ENCODE measurements around the gene CACTIN. TPM values are rescaled to one million over a fixed set of nuclear protein-coding genes. Genes with fewer than 3 reads are reported as not detected.

The CACTIN gene
- total RNA-seq, 3 donors from 2014 or later = 21.8 to 30.5 (median 27.5) TPM

DNA sequence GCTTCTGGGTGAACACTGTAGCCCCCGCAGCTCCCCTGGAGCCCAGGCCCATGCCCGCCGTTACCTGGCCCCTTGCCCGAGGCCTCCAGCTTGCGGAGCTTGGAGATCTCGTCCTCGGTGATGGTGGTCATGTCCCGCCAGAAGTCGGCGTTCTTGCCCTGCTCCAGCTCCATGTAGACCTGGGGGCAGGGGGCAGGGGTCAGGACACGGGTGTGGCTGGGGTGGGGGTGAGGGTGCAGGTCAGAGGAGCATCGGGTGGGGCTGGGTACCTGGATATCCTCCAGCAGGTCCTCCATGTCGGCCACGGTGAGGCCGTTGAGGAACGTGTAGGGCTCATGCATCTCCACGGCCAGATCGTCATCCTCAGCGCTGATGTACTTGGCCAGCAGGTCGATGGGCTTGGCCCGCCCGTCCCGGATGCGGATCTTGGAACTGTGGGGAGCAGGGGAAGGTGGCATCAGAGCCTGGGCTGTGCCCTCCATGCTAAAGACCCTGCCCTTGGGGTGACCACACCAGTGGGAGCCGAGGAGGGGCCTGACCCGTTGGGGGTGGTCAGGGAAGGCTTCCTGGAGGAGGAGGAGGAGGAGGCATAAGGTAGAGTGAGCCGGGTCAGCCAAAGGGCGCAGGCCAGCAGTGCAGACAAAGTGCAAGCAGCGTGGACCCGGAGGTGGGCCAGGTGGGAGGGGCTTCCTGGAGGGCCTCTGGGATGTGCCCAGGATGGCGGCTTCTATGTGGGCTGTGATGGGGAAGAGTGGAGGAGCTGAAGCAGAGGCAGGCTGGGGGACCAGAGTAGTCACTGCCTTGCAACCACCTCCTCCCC lies 7.6 kb downstream of the CACTIN start:
- TF ChIP-seq, protein P1, sequence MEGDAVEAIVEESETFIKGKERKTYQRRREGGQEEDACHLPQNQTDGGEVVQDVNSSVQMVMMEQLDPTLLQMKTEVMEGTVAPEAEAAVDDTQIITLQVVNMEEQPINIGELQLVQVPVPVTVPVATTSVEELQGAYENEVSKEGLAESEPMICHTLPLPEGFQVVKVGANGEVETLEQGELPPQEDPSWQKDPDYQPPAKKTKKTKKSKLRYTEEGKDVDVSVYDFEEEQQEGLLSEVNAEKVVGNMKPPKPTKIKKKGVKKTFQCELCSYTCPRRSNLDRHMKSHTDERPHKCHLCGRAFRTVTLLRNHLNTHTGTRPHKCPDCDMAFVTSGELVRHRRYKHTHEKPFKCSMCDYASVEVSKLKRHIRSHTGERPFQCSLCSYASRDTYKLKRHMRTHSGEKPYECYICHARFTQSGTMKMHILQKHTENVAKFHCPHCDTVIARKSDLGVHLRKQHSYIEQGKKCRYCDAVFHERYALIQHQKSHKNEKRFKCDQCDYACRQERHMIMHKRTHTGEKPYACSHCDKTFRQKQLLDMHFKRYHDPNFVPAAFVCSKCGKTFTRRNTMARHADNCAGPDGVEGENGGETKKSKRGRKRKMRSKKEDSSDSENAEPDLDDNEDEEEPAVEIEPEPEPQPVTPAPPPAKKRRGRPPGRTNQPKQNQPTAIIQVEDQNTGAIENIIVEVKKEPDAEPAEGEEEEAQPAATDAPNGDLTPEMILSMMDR (IDR thresholded peaks at IDR 0.05) = no peak
- TF ChIP-seq POLR2AphosphoS5 (IDR thresholded peaks at IDR 0.05) = no peak
- TF ChIP-seq POLR2A (IDR thresholded peaks at IDR 0.05) = no peak
- Histone ChIP-seq H3K27ac (no peak overlapping the region), H3K36me3 (no peaks in the 10 kb centered on the region), H3K27me3 (no peaks in the 10 kb centered on the region), H3K9me3 (no peaks in the 10 kb centered on the region), H3K4me3 (no peak overlapping the region), H3K4me1 (no peaks in the 10 kb centered on the region)
- intact Hi-C loops (cut with DNase I; ENCODE audit: low total_unique reads) = loop anchor here (5.0 kb wide), 1 partner anchor 72 kb away; no protein-coding TSS in a partner anchor
- DNase-seq (ENCODE audit: low spot score in 2 of 2) = no peak

DNA sequence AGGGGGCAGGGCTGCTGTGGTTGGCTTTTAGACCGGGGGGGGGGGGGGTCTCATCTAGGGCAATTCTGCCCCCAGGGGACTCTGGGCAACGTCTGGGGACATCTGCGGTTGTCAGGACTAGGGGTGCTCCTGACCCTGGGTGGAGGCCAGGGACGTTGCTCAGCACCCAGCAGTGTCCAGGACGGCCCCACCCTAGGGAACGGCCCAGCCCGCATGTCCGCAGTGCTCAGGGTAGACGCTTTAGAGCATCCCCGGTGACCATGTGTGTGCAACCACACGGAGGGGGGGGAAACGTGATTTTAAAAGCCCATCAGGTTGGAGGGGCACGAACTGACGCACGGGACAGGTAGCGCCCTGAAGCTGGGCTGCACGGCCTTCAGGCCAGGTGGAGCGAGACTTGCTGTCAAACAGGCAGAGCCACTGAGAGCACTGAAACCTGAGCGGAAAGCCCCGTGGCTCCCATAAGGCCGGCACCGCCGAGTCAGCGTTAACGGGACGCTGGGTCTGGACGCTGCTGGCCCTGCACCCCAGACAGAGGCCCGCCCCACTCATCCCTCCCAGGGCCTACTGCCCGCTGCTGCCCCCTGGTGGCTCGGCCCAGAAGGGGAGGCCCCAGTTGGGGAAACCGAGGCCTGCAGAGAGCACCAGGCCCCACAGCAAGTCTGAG lies 8.3 kb downstream of the CACTIN start:
- Histone ChIP-seq H3K4me1 (no peaks in the 10 kb centered on the region), H3K9me3 (no peaks in the 10 kb centered on the region), H3K27ac (no peak overlapping the region), H3K4me3 (peak overlapping the region in 1 of 3 donors; percentile 39), H3K27me3 (no peaks in the 10 kb centered on the region), H3K36me3 (peaks cover 4% of the 10 kb centered on the region)
- TF ChIP-seq, protein P1 (IDR thresholded peaks at IDR 0.05) = peak; percentile 82 to 93 (median 84)
- TF ChIP-seq POLR2AphosphoS5 (IDR thresholded peaks at IDR 0.05) = no peak
- intact Hi-C loops (cut with DNase I; ENCODE audit: low total_unique reads) = loop anchor here (5.0 kb wide), 1 partner anchor 71 kb away; no protein-coding TSS in a partner anchor
- DNase-seq (ENCODE audit: low spot score in 2 of 2) = no peak

DNA sequence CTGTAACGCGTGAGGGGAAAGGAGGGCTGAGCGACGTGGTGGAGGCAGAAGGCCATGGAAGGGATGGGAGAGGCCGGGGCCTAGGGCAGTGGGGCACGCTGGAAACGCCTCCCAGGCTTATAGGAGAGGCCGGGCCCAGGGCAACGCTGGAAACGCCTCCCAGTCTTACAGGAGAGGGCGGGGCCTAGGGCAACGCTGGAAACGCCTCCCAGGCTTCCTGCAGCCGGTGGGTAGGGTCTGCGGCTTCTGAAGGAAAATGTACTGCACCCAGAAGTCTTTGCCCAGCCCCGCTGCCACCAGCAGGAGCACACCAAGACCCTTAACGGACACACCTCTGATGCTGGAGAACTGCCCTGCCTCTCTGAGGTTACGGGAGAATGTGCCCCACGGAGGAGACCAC lies 9.1 kb downstream of the CACTIN start:
- intact Hi-C loops (cut with DNase I; ENCODE audit: low total_unique reads) = loop anchor here (5.0 kb wide), 1 partner anchor 70 kb away; no protein-coding TSS in a partner anchor
- H3K9me3 ChIP-seq = no peaks in the 10 kb centered on the region
- TF ChIP-seq POLR2A (IDR thresholded peaks at IDR 0.05) (no peak), POLR2AphosphoS5 (IDR thresholded peaks at IDR 0.05) (no peak)
- TF ChIP-seq, protein P1 (IDR thresholded peaks at IDR 0.05) = no peak
- H3K4me1 ChIP-seq = no peaks in the 10 kb centered on the region
- H3K36me3 ChIP-seq = peaks cover 9% of the 10 kb centered on the region
- H3K27ac ChIP-seq = no peak overlapping the region
- DNase-seq (ENCODE audit: low spot score in 2 of 2) = no peak
- no peaks in the 10 kb centered on the region for H3K27me3 ChIP-seq
- H3K4me3 ChIP-seq = no peak overlapping the region

DNA sequence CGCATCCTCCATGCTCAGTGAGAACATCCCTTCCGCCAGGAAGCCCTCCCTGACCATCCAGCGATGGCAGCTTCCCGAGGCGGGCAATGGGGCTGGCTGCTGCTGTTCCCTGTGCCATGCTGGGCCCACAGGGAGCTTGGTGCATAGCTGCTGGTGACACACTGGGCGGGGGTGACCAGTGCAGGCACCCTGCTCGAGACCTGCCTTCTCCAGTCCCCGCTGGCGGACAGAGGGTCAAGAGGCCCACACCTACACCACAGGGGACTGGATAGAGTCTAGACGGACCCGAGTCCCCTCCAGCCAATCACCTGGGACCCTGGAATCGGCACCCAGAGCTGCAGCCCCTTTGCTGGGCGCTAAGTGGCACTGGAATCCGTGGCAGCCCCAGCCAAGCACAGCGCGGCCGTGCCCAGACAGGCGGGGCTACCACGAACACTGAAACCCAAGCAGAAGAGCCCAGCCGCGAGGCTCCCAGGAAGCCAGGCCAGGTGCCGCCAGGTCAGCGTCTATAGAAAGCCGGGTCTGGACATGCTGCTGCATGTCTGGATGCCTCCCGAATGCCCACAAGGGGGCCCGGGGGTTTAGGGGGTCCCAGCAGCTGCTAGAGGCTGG lies 11.0 kb downstream of the CACTIN start:
- Histone ChIP-seq H3K9me3 (no peaks in the 10 kb centered on the region), H3K4me1 (no peaks in the 10 kb centered on the region), H3K36me3 (peaks cover 9% of the 10 kb centered on the region), H3K27ac (no peak overlapping the region), H3K27me3 (no peaks in the 10 kb centered on the region), H3K4me3 (no peak overlapping the region)
- no peak for DNase-seq (ENCODE audit: low spot score in 2 of 2)
- TF ChIP-seq POLR2AphosphoS5 (IDR thresholded peaks at IDR 0.05) (no peak), POLR2A (IDR thresholded peaks at IDR 0.05) (no peak)
- TF ChIP-seq, protein P1 (IDR thresholded peaks at IDR 0.05) = no peak
- intact Hi-C loops (cut with DNase I; ENCODE audit: low total_unique reads) = loop anchor here (5.0 kb wide), 1 partner anchor 68 kb away; no protein-coding TSS in a partner anchor
